Thymus (tissue), 11 donors: ENCODE data around the gene GLTPD2. TPM values are rescaled to one million over a fixed set of nuclear protein-coding genes. Genes with fewer than 3 reads are reported as not detected.

Experiments used
- DNase-seq, 9 donors: peaks; one replicate each; pipeline ENCODE4 v3.0.0-alpha.2; 2013; ENCODE audit warnings: low spot score in 9 of 9, low read depth in 6 of 9, missing footprints in 1 of 9
- H3K27ac ChIP-seq, 2 donors: one replicate each; pipeline ENCODE4 v1.5.1; 2013; ENCODE audit warnings: control low read depth in 1 of 2, low read depth in 1 of 2, low read length in 1 of 2, mild to moderate bottlenecking in 1 of 2, moderate library complexity in 1 of 2
- H3K27me3 ChIP-seq, 2 donors: one replicate each; pipeline ENCODE4 v1.5.1; 2013; ENCODE audit warnings: low read length in 1 of 2; ENCODE audit not compliant: control insufficient read depth in 2 of 2, insufficient read depth in 1 of 2
- H3K36me3 ChIP-seq, 2 donors: one replicate each; pipeline ENCODE4 v1.5.1; 2013; ENCODE audit warnings: low read length in 1 of 2, mild to moderate bottlenecking in 1 of 2, moderate library complexity in 1 of 2; ENCODE audit not compliant: control insufficient read depth in 2 of 2, insufficient read depth in 2 of 2
- H3K4me1 ChIP-seq, 2 donors: one replicate each; pipeline ENCODE4 v1.5.1; 2013; ENCODE audit warnings: low read length in 2 of 2; ENCODE audit not compliant: control insufficient read depth in 2 of 2, insufficient read depth in 2 of 2
- H3K4me3 ChIP-seq, 2 donors: one replicate each; pipeline ENCODE4 v1.5.1; 2013; ENCODE audit warnings: low read length in 2 of 2, control low read depth in 1 of 2, mild to moderate bottlenecking in 1 of 2
- H3K9me3 ChIP-seq, 2 donors: one replicate each; pipeline ENCODE4 v1.5.1; 2013; ENCODE audit warnings: low read length in 1 of 2, mild to moderate bottlenecking in 1 of 2; ENCODE audit not compliant: control insufficient read depth in 2 of 2, insufficient read depth in 1 of 2
- WGBS: extraction: QIAGEN DNeasy Blood & Tissue Kit; methylation state at CpG from one replicate; pipeline ENCODE4 v1.1.7; 2013; 5-methylcytosine and 5-hydroxymethylcytosine counted together
- polyA plus RNA-seq: library from polyadenylated mRNA; stranded (reverse); fragments of 200-250 nt; gene quantifications from one replicate; pipeline ENCODE4 v1.2.3, GENCODE V29; 2013
- total RNA-seq: library from RNA; stranded (reverse); fragments of 120-200 nt; gene quantifications from one replicate; pipeline ENCODE4 v1.2.4, GENCODE V29; 2013
- donor health status: healthy.

The GLTPD2 gene
- total and polyA plus RNA-seq, 2 donors, result 0.14 to 0.16 TPM

- Histone ChIP-seq H3K4me3 (no peak overlapping the region), H3K4me1 (peaks cover 9 to 26% of the 10 kb centered on the region in 2 donors), H3K27ac (no peak overlapping the region), H3K9me3 (peaks cover 0 to 10% of the 10 kb centered on the region in 2 donors), H3K27me3 (peaks cover 43 to 96% of the 10 kb centered on the region in 2 donors), H3K36me3 (no peaks in the 10 kb centered on the region)
- no peak for DNase-seq
- 97% methylated on average over 9 of the region's 9 CpGs for WGBS
These were observed 44.9 kb upstream of the GLTPD2 start for GRCh38 chr17:4743898-4744297.

GRCh38 chr17:4744999-4745969, 43.5 kb upstream of the GLTPD2 start:
- peaks cover 29 to 92% of the 10 kb centered on the region in 2 donors for H3K27me3 ChIP-seq
- H3K4me1 ChIP-seq, result peaks cover 0 to 17% of the 10 kb centered on the region in 2 donors
- no peak overlapping the region for H3K27ac ChIP-seq
- DNase-seq, result no peak
- H3K36me3 ChIP-seq, result no peaks in the 10 kb centered on the region
- 27% methylated on average over 51 of the region's 51 CpGs for WGBS
- no peak overlapping the region for H3K4me3 ChIP-seq
- peaks cover 0 to 10% of the 10 kb centered on the region in 2 donors for H3K9me3 ChIP-seq

- no peaks in the 10 kb centered on the region for H3K36me3 ChIP-seq
- WGBS, result 4% methylated on average over 5 of the region's 5 CpGs
- H3K27ac ChIP-seq, result peak overlapping the region in 1 of 2 donors; percentile 1
- peaks cover 0 to 17% of the 10 kb centered on the region in 2 donors for H3K4me1 ChIP-seq
- H3K9me3 ChIP-seq, result peaks cover 0 to 7% of the 10 kb centered on the region in 2 donors
- no peak overlapping the region for H3K4me3 ChIP-seq
- peak in 5 of 9 donors; percentile 27 to 70 (median 43) for DNase-seq
- H3K27me3 ChIP-seq, result peaks cover 22 to 79% of the 10 kb centered on the region in 2 donors
These were observed 40.9 kb upstream of the GLTPD2 start for GRCh38 chr17:4747847-4748246.

- 44% methylated on average over 4 of the region's 4 CpGs for WGBS
- no peak for DNase-seq
- H3K27me3 ChIP-seq, result peaks cover 22 to 73% of the 10 kb centered on the region in 2 donors
- peaks cover 0 to 17% of the 10 kb centered on the region in 2 donors for H3K4me1 ChIP-seq
- H3K9me3 ChIP-seq, result peaks cover 0 to 7% of the 10 kb centered on the region in 2 donors
- H3K36me3 ChIP-seq, result no peaks in the 10 kb centered on the region
- no peak overlapping the region for H3K27ac ChIP-seq
- no peak overlapping the region for H3K4me3 ChIP-seq
These were observed 40.1 kb upstream of the GLTPD2 start for GRCh38 chr17:4748686-4749085.

GRCh38 chr17:4750606-4751005, 38.2 kb upstream of the GLTPD2 start:
- H3K36me3 ChIP-seq, result no peaks in the 10 kb centered on the region
- H3K4me1 ChIP-seq, result peaks cover 0 to 8% of the 10 kb centered on the region in 2 donors
- H3K4me3 ChIP-seq, result no peak overlapping the region
- DNase-seq, result no peak
- 58% methylated on average over 3 of the region's 3 CpGs for WGBS
- H3K9me3 ChIP-seq, result no peaks in the 10 kb centered on the region
- no peak overlapping the region for H3K27ac ChIP-seq
- peaks cover 5 to 66% of the 10 kb centered on the region in 2 donors for H3K27me3 ChIP-seq

- H3K4me1 ChIP-seq, result peaks cover 0 to 8% of the 10 kb centered on the region in 2 donors
- peaks cover 2 to 59% of the 10 kb centered on the region in 2 donors for H3K27me3 ChIP-seq
- no peaks in the 10 kb centered on the region for H3K36me3 ChIP-seq
- DNase-seq, result no peak
- no peaks in the 10 kb centered on the region for H3K9me3 ChIP-seq
- WGBS, result 86% methylated on average over 5 of the region's 5 CpGs
- H3K27ac ChIP-seq, result no peak overlapping the region
- no peak overlapping the region for H3K4me3 ChIP-seq
These were observed 36.8 kb upstream of the GLTPD2 start for GRCh38 chr17:4751932-4752331.

GRCh38 chr17:4753392-4753791, 35.4 kb upstream of the GLTPD2 start:
- DNase-seq, result no peak
- Histone ChIP-seq H3K27me3 (peaks cover 2 to 49% of the 10 kb centered on the region in 2 donors), H3K9me3 (no peaks in the 10 kb centered on the region), H3K27ac (no peak overlapping the region), H3K4me3 (no peak overlapping the region), H3K36me3 (no peaks in the 10 kb centered on the region), H3K4me1 (peaks cover 0 to 3% of the 10 kb centered on the region in 2 donors)
- WGBS, result 98% methylated on average over 1 of the region's 1 CpG

GRCh38 chr17:4759776-4760236, 29.0 kb upstream of the GLTPD2 start:
- Histone ChIP-seq H3K4me3 (no peak overlapping the region), H3K27ac (no peak overlapping the region), H3K36me3 (no peaks in the 10 kb centered on the region), H3K27me3 (peaks cover 0 to 14% of the 10 kb centered on the region in 2 donors), H3K4me1 (no peaks in the 10 kb centered on the region), H3K9me3 (no peaks in the 10 kb centered on the region)
- no peak for DNase-seq
- WGBS, result 96% methylated on average over 10 of the region's 10 CpGs

GRCh38 chr17:4764595-4764994, 24.2 kb upstream of the GLTPD2 start:
- 53% methylated on average over 3 of the region's 3 CpGs for whole genome bisulfite sequencing
- no peak overlapping the region for H3K27ac ChIP-seq

More at GRCh38 chr17:4764595-4764994, 24.2 kb upstream of the GLTPD2 start:
- H3K4me3 ChIP-seq, result no peak overlapping the region
- no peaks in the 10 kb centered on the region for H3K36me3 ChIP-seq
- H3K9me3 ChIP-seq, result no peaks in the 10 kb centered on the region
- no peak for DNase-seq
- peaks cover 0 to 6% of the 10 kb centered on the region in 2 donors for H3K27me3 ChIP-seq
- no peaks in the 10 kb centered on the region for H3K4me1 ChIP-seq
